SJSA1 (cell line): ENCODE results near the gene SOX5. TPM values are rescaled to one million over a fixed set of nuclear protein-coding genes. Genes with fewer than 3 reads are reported as not detected.
"Not testable (repeated sequence)": the region's sequence is repeated elsewhere in the genome, so short reads cannot be mapped to it uniquely, and the experiment has no call there.

Experiments used
- DNase-seq, 2 experiments: peaks; one replicate each; pipeline ENCODE4 v3.0.0-alpha.2; 2015 to 2020; ENCODE audit warnings: low spot score in 2 of 2, low read depth in 1 of 2
- H3K27ac ChIP-seq: fragments of 250-450 bp; sonication (Bioruptor Pico); 2 replicates; pipeline ENCODE4 v1.5.1; 2020; ENCODE audit warnings: mild to moderate bottlenecking, moderate library complexity
- H3K27me3 ChIP-seq: fragments of 250-450 bp; sonication (Bioruptor Pico); replicated peaks from 2 replicates; pipeline ENCODE4 v1.5.1; 2020; ENCODE audit warnings: mild to moderate bottlenecking, moderate library complexity
- H3K36me3 ChIP-seq: fragments of 250-450 bp; sonication (Bioruptor Pico); 2 replicates; pipeline ENCODE4 v1.5.1; 2020; ENCODE audit warnings: mild to moderate bottlenecking
- H3K4me1 ChIP-seq: fragments of 250-450 bp; sonication (Bioruptor Pico); replicated peaks from 2 replicates; pipeline ENCODE4 v1.6.1; 2021; ENCODE audit warnings: mild to moderate bottlenecking
- H3K4me3 ChIP-seq: fragments of 250-450 bp; sonication (Bioruptor Pico); 2 replicates; pipeline ENCODE4 v1.5.1; 2020; ENCODE audit warnings: mild to moderate bottlenecking
- H3K9me3 ChIP-seq: fragments of 250-450 bp; sonication (Bioruptor Pico); replicated peaks from 2 replicates; pipeline ENCODE4 v1.5.1; 2020; ENCODE audit warnings: mild to moderate bottlenecking
- total RNA-seq: library from RNA; depleted of rRNA; stranded (reverse); fragments of >200 nt; shearing (Covaris generic); gene quantifications from 2 replicates; pipeline ENCODE4 v1.2.3, GENCODE V29; 2014

Gene SOX5
- total RNA-seq, 1 experiment from 2014 or later: 5.0 TPM

- H3K9me3 ChIP-seq: no peaks in the 10 kb centered on the region
- no peaks in the 10 kb centered on the region for H3K27me3 ChIP-seq
- H3K27ac ChIP-seq: no peak overlapping the region
- no peaks in the 10 kb centered on the region for H3K4me1 ChIP-seq
- H3K36me3 ChIP-seq: no peaks in the 10 kb centered on the region
- no peak for DNase-seq
- no peak overlapping the region for H3K4me3 ChIP-seq
Measured at GRCh38 chr12:23889069-23889440, 60.4 kb downstream of the SOX5 start.

DNA sequence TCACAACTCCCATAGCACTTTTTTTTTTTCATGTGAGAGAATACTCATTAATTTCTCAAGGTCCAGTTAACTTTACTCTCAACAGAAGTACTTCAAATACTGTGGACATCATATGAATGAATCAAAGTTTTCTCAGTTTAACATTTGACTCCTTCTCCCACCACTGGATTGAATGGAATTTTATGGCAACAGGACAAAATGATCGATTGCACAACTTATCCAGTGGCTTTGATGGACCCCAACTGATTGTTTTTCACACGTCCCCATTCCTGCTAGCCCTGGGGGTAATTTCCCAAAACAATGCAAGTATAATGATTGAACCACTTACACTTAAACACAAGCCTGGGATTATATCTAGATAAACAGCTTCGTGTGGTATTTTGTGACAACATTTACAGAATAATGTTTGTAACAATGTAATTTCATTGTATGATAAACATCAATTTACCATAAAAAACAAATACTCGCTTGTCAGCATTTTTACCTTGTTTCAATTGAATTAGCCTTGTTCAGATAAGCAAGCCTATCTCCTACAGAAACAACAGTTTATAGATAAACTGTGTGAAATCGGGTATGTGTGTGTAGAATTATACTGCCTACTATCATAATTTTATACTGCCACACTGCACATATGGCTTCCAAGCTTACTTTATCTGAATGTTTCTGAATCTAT, 60.9 kb downstream of the SOX5 start:
- Histone ChIP-seq H3K4me1 (no peaks in the 10 kb centered on the region), H3K4me3 (no peak overlapping the region), H3K9me3 (no peaks in the 10 kb centered on the region), H3K27ac (no peak overlapping the region), H3K27me3 (no peaks in the 10 kb centered on the region), H3K36me3 (no peaks in the 10 kb centered on the region)
- DNase-seq: no peak

DNA sequence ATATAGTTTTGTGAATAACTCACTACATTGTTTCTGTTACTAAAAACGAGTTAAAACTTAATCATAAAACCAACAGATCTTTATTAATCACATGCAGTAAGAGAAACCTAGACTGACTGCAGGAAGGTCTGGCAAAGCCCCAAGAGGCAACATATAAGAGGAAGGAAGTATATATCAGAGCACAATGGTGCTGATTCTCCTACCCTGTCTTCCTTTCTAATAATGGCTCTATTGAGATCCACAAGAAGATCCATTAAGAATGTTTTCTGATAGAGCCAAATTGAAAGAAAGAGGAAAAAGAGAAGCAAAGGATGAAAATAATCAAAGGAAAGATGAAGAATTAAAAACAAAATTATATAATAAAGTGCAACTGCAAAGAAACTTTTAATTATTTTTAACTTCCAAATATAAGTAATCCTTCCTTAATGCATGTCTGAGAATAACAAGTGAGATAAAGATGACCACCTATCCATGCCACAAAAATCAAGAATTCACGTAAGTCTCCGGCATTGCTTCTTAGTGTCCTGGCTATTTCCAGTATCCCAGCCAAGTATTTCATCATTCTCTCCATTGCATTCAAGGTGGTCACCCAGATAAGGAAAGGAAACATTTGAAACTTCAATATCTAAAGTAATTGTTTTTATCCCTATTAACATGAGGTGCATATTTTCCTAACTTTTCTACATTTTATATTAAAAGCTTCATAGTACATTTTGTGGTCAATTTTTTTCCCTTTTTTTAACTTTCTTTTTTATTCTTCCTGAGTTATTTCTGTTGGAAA, 62.2 kb downstream of the SOX5 start:
- DNase-seq: no peak
- H3K4me3 ChIP-seq: no peak overlapping the region
- H3K36me3 ChIP-seq: no peaks in the 10 kb centered on the region
- H3K9me3 ChIP-seq: no peaks in the 10 kb centered on the region
- H3K4me1 ChIP-seq: no peaks in the 10 kb centered on the region
- H3K27me3 ChIP-seq: no peaks in the 10 kb centered on the region
- H3K27ac ChIP-seq: no peak overlapping the region

GRCh38 chr12:23885394-23885793, 64.1 kb downstream of the SOX5 start:
- Histone ChIP-seq H3K27me3 (no peaks in the 10 kb centered on the region), H3K4me3 (no peak overlapping the region), H3K27ac (no peak overlapping the region), H3K4me1 (no peaks in the 10 kb centered on the region), H3K36me3 (no peaks in the 10 kb centered on the region), H3K9me3 (no peaks in the 10 kb centered on the region)
- DNase-seq: no peak

DNA sequence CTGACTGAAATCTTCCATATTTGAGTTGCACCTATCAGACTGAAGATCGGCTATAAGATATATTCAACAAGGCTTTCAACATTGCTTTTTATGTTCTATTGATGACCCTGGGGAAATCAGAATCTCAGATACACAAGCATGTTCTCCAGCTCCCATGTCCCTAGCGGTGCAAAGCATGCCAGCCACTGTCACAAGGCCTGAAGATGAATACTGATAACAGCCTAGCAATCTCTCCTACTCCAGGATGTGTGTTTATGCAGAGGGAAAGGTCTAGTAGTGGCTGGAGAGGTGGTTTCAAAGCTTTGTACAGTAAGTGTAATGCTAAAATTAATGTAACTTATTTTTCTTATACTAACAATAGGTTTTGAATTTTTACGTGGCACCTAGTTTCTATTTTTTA, 64.6 kb downstream of the SOX5 start:
- DNase-seq: no peak
- no peaks in the 10 kb centered on the region for H3K27me3 ChIP-seq

GRCh38 chr12:23880988-23881387, 68.5 kb downstream of the SOX5 start:
- H3K27ac ChIP-seq: no peak overlapping the region
- no peak for DNase-seq
- H3K4me1 ChIP-seq: no peaks in the 10 kb centered on the region
- no peaks in the 10 kb centered on the region for H3K36me3 ChIP-seq
- H3K4me3 ChIP-seq: no peak overlapping the region
- no peaks in the 10 kb centered on the region for H3K27me3 ChIP-seq
- H3K9me3 ChIP-seq: no peaks in the 10 kb centered on the region

More for the DNA sequence above, 64.6 kb downstream of the SOX5 start:
- no peaks in the 10 kb centered on the region for H3K36me3 ChIP-seq
- no peak overlapping the region for H3K27ac ChIP-seq
- H3K4me1 ChIP-seq: no peaks in the 10 kb centered on the region
- no peak overlapping the region for H3K4me3 ChIP-seq
- no peaks in the 10 kb centered on the region for H3K9me3 ChIP-seq

DNA sequence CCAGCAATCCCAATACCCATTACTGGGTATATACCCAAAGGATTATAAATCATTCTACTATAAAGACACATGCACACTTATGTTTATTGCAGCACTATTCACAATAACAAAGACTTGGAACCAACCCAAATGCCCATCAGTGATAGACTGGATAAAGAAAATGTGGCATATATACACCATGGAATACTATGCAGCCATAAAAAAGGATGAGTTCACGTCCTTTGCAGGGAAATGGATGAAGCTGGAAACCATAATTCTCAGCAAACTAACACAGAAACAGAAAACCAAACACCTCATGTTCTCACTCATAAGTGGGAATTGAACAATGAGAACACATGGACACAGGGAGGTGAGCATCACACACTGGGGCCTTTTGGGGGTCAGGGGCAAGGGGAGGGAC, 72.9 kb downstream of the SOX5 start:
- H3K36me3 ChIP-seq, DNase-seq, H3K27me3 ChIP-seq, H3K27ac ChIP-seq, H3K4me1 ChIP-seq, H3K9me3 ChIP-seq, H3K4me3 ChIP-seq: not testable (repeated sequence)

- no peaks in the 10 kb centered on the region for H3K36me3 ChIP-seq
- no peak overlapping the region for H3K27ac ChIP-seq
- H3K4me3 ChIP-seq: no peak overlapping the region
- DNase-seq: no peak
- no peaks in the 10 kb centered on the region; the same call in 1 of the 2 replicates for H3K9me3 ChIP-seq
- no peaks in the 10 kb centered on the region for H3K27me3 ChIP-seq
- H3K4me1 ChIP-seq: no peaks in the 10 kb centered on the region
Measured at GRCh38 chr12:23867794-23868193, 81.7 kb downstream of the SOX5 start.

DNA sequence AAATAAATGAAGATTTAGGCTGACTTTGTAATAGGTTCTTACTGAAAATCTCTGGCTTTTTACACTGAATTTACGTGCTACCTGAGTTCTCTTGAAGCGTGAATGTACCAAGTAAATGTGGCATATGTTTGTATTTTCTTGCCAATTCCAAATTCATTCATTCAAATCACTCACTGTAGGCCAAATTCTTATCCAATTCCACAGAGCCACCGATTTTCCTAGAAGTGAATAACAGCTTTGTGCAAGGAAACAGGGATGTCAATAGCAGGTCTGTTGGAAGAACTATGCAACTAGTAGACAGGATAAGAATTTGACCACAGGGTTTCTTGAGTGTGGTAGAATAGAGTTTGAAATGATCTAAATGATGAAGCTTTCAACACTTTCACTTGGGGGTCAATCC, 86.8 kb downstream of the SOX5 start:
- Histone ChIP-seq H3K27ac (no peak overlapping the region), H3K36me3 (no peaks in the 10 kb centered on the region), H3K4me3 (no peak overlapping the region), H3K9me3 (no peaks in the 10 kb centered on the region; the same call in 1 of the 2 replicates), H3K27me3 (no peaks in the 10 kb centered on the region), H3K4me1 (no peaks in the 10 kb centered on the region)
- no peak for DNase-seq

GRCh38 chr12:23860019-23860418, 89.5 kb downstream of the SOX5 start:
- no peak overlapping the region for H3K27ac ChIP-seq
- H3K4me3 ChIP-seq: no peak overlapping the region
- DNase-seq: no peak
- no peaks in the 10 kb centered on the region for H3K4me1 ChIP-seq
- H3K36me3 ChIP-seq: no peaks in the 10 kb centered on the region
- no peaks in the 10 kb centered on the region; the same call in 1 of the 2 replicates for H3K9me3 ChIP-seq
- H3K27me3 ChIP-seq: no peaks in the 10 kb centered on the region

GRCh38 chr12:23857178-23857577, 92.3 kb downstream of the SOX5 start:
- Histone ChIP-seq H3K9me3 (no peaks in the 10 kb centered on the region), H3K27me3 (no peaks in the 10 kb centered on the region), H3K36me3 (no peaks in the 10 kb centered on the region), H3K27ac (no peak overlapping the region), H3K4me3 (no peak overlapping the region), H3K4me1 (no peaks in the 10 kb centered on the region)
- no peak for DNase-seq

- Histone ChIP-seq H3K4me3 (no peak overlapping the region), H3K27ac (no peak overlapping the region), H3K27me3 (no peaks in the 10 kb centered on the region), H3K4me1 (no peaks in the 10 kb centered on the region), H3K36me3 (no peaks in the 10 kb centered on the region), H3K9me3 (no peaks in the 10 kb centered on the region)
- DNase-seq: no peak
Measured at GRCh38 chr12:23855813-23856212, 93.7 kb downstream of the SOX5 start.

GRCh38 chr12:23854598-23854997, 94.9 kb downstream of the SOX5 start:
- H3K27ac ChIP-seq: no peak overlapping the region
- no peaks in the 10 kb centered on the region for H3K27me3 ChIP-seq
- no peaks in the 10 kb centered on the region for H3K9me3 ChIP-seq
- no peak overlapping the region for H3K4me3 ChIP-seq
- no peaks in the 10 kb centered on the region for H3K4me1 ChIP-seq
- no peaks in the 10 kb centered on the region for H3K36me3 ChIP-seq
- no peak for DNase-seq

DNA sequence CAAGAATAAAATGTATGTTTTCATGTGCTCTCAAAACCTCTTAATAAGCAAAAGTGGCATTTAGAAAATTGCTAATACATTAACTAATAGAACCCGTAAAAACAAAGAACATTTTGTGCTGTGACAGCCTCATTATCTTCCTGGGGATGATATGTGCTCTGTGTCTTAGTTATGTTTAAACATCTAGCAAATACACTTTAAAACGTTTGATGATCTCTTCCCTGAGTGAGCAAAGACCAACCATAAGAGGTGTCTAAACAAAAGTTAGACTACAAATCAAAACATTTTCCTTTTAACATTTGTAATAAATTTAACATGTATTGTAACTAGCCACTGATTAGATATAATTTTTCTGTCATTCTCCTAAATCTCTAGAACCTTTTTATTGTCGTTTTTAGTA, 95.8 kb downstream of the SOX5 start:
- Histone ChIP-seq H3K27me3 (no peaks in the 10 kb centered on the region), H3K36me3 (no peaks in the 10 kb centered on the region), H3K4me1 (no peaks in the 10 kb centered on the region), H3K4me3 (no peak overlapping the region), H3K9me3 (no peaks in the 10 kb centered on the region), H3K27ac (no peak overlapping the region)
- DNase-seq: no peak
